H1 (cell line): Measurements from ENCODE around the gene MICALL2. TPM values are rescaled to one million over a fixed set of nuclear protein-coding genes. Genes with fewer than 3 reads are reported as not detected.

Experiments
- KDM5A ChIP-seq: fragments of 200-600 bp; IDR thresholded peaks from 2 replicates; pipeline ENCODE4 v1.7.1; 2012; ENCODE audit warnings: mild to moderate bottlenecking, low read length, inconsistent platforms, mixed read lengths
- MAFK ChIP-seq: IDR thresholded peaks from 2 replicates; pipeline ENCODE4 v1.6.1; 2012; ENCODE audit warnings: low read depth, mild to moderate bottlenecking, improper control_type of control experiment, low read length
- RBBP5 ChIP-seq: IDR thresholded peaks from 2 replicates; pipeline ENCODE4 v1.7.1; 2012; ENCODE audit warnings: low read depth, mild to moderate bottlenecking, inconsistent platforms, low read length, moderate library complexity, borderline replicate concordance
- TEAD4 ChIP-seq: IDR thresholded peaks from 2 replicates; pipeline ENCODE4 v1.6.1; 2012; ENCODE audit warnings: low read depth, low read length, inconsistent platforms, mixed read lengths
- polyA plus RNA-seq, 7 experiments: library from polyadenylated mRNA; depleted of rRNA in 3 of 7; stranded (reverse) in 5 of 7; unstranded in 2 of 7; fragments of >200 nt in 5 of 7; fragments of 200-250 nt in 2 of 7; gene quantifications; 1 replicate in 5 of 7; 2 replicates in 1 of 7; 4 replicates in 1 of 7; pipeline versions ENCODE4 v1.2.1 to v1.2.3, GENCODE V29; 2011 to 2013; ENCODE audit warnings: missing spikeins in 2 of 7, mixed read lengths in 2 of 7
- total RNA-seq: library from RNA; stranded (reverse); fragmentation: NEBNext Ultra II Directional; extraction: Animal tissue kit (Norgen Biotek cat#: 25700); gene quantifications from 2 replicates; pipeline ENCODE4 v1.2.1, GENCODE V29; 2021

MICALL2 gene
- total and polyA plus RNA-seq, 2 of the 8 experiments (the other 6 are each of a cell fraction or from before 2014, with no cell fraction given) = 5.3 to 8.5 TPM

GRCh38 chr7:1418505-1419309, 40.6 kb downstream of the MICALL2 start (continued):
- TF ChIP-seq TEAD4 = no peak
- no peak for TF ChIP-seq KDM5A
- TF ChIP-seq RBBP5 = no peak
- no peak for TF ChIP-seq MAFK
